Measurements from ENCODE around the gene PDCD1LG2.

- TF ChIP-seq CTCF (IDR thresholded peaks at IDR 0.05) (no peak), POLR2A (IDR thresholded peaks at IDR 0.05) (no peak), POLR2AphosphoS5 (IDR thresholded peaks at IDR 0.05) (no peak)
Measured at GRCh38 chr9:5571629-5572232, 61.4 kb downstream of the PDCD1LG2 start.
